ENCODE measurements around the gene APIP.

Gene APIP

GRCh38 chr11:34928960-34929680 is 12.9 kb upstream of the APIP start:
- H3K36me3 ChIP-seq, result peaks cover 7% of the 10 kb centered on the region
- no peaks in the 10 kb centered on the region for H3K9me3 ChIP-seq (ENCODE audit: severe bottlenecking)
- H3K27me3 ChIP-seq (ENCODE audit: insufficient read depth, low read depth, severe bottlenecking), result no peaks in the 10 kb centered on the region
- no peak overlapping the region for H3K27ac ChIP-seq
- TF ChIP-seq CTCF (IDR thresholded peaks at IDR 0.05; ENCODE audit: low read depth, low read length), result no peak
- no peak overlapping the region for H3K4me3 ChIP-seq (ENCODE audit: low read depth, low read length)
- no peak for DNase-seq

- no peak overlapping the region for H3K4me3 ChIP-seq (ENCODE audit: low read depth, low read length)
- no peaks in the 10 kb centered on the region for H3K27me3 ChIP-seq (ENCODE audit: insufficient read depth, low read depth, severe bottlenecking)
- DNase-seq, result no peak
- H3K27ac ChIP-seq, result no peak overlapping the region
- H3K9me3 ChIP-seq (ENCODE audit: severe bottlenecking), result no peaks in the 10 kb centered on the region
- H3K36me3 ChIP-seq, result peaks cover 7% of the 10 kb centered on the region
- TF ChIP-seq CTCF (IDR thresholded peaks at IDR 0.05; ENCODE audit: low read depth, low read length), result no peak
These were observed 12.2 kb upstream of the APIP start for GRCh38 chr11:34928268-34928959.

GRCh38 chr11:34926831-34927132 is 10.6 kb upstream of the APIP start:
- Histone ChIP-seq H3K9me3 (ENCODE audit: severe bottlenecking) (no peaks in the 10 kb centered on the region), H3K36me3 (no peaks in the 10 kb centered on the region; the same call in 1 of the 2 replicates), H3K4me3 (ENCODE audit: low read depth, low read length) (no peak overlapping the region), H3K27ac (no peak overlapping the region), H3K27me3 (ENCODE audit: insufficient read depth, low read depth, severe bottlenecking) (no peaks in the 10 kb centered on the region)
- DNase-seq, result no peak
- no peak for TF ChIP-seq CTCF (IDR thresholded peaks at IDR 0.05; ENCODE audit: low read depth, low read length)

- Histone ChIP-seq H3K27me3 (ENCODE audit: insufficient read depth, low read depth, severe bottlenecking) (no peaks in the 10 kb centered on the region), H3K27ac (no peak overlapping the region), H3K36me3 (no peaks in the 10 kb centered on the region; the same call in 1 of the 2 replicates), H3K4me3 (ENCODE audit: low read depth, low read length) (no peak overlapping the region), H3K9me3 (ENCODE audit: severe bottlenecking) (no peaks in the 10 kb centered on the region)
- DNase-seq, result no peak
- peak; percentile 24; the same call in 1 of the 2 replicates for TF ChIP-seq CTCF (IDR thresholded peaks at IDR 0.05; ENCODE audit: low read depth, low read length)
These were observed 10.1 kb upstream of the APIP start for GRCh38 chr11:34926101-34926830.

GRCh38 chr11:34924714-34925113 is 8.5 kb upstream of the APIP start:
- Histone ChIP-seq H3K27me3 (ENCODE audit: insufficient read depth, low read depth, severe bottlenecking) (no peaks in the 10 kb centered on the region), H3K36me3 (no peaks in the 10 kb centered on the region; the same call in 1 of the 2 replicates), H3K9me3 (ENCODE audit: severe bottlenecking) (no peaks in the 10 kb centered on the region), H3K4me3 (ENCODE audit: low read depth, low read length) (no peak overlapping the region), H3K27ac (no peak overlapping the region)
- no peak for TF ChIP-seq CTCF (IDR thresholded peaks at IDR 0.05; ENCODE audit: low read depth, low read length)
- DNase-seq, result no peak

Data from WERI-Rb-1 (cell line).